GM19193 (cell line): ENCODE data around the gene NTN4.

Experiments
- POLR2A ChIP-seq: IDR thresholded peaks from 4 replicates; pipeline ENCODE4 v1.6.1; 2011; ENCODE audit not compliant: insufficient read depth, insufficient read length; ENCODE audit errors: extremely low read depth

Gene NTN4

GRCh38 chr12:95613021-95613420, 177.5 kb downstream of the NTN4 start:
- TF ChIP-seq POLR2A: no peak

DNA sequence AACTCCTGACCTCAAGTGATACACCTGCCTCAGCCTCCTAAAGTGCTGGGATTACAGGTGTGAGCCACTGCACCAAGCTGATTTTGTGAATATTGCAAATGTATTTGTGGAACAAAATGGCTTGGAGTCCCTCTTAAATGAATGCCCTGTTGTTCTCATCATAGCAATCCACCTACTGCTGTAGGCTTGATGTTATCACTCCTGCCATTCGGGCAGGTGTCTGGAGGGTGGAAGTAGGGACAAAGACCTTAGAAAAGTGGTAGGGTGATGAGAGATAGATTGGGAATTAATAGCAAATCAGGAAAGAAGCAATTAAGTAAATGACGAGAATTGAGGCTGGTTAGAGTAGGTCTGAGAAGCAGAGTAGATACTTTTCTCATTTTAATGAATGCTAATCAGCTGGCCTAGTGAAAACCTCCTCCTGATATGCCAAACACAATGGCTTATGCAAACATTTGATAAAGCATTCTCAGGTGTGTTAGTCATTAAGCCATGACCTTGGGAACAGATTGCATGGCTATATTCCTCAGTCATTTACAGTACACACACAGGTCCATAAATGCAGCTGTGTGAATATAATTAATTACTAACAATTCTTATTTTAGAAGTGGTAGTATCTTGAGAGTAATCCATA, 178.8 kb downstream of the NTN4 start:
- TF ChIP-seq POLR2A: no peak

- TF ChIP-seq POLR2A: no peak
These were observed 182.1 kb downstream of the NTN4 start for GRCh38 chr12:95608252-95609033.
